A673 (cell line): ENCODE data around the gene TXNDC5. TPM values are rescaled to one million over a fixed set of nuclear protein-coding genes. Genes with fewer than 3 reads are reported as not detected.

Experiments
- BruUV-seq: library from RNA; stranded (reverse); fragments of 400-500 nt; replicated peaks from 2 replicates; lab custom pipeline; 2021; lab: Mats Ljungman, UMichigan
- CTCF ChIA-PET: fragments of 300-600 bp; sonication (Branson Sonifier 250); formaldehyde crosslinking; loops from one replicate; lab custom pipeline; 2022; ENCODE audit warnings: antibody characterized with exemption; lab: Charles Lee
- POLR2A ChIA-PET: fragments of 300-600 bp; sonication (Branson Sonifier 250); formaldehyde crosslinking; loops from one replicate; lab custom pipeline; 2022; ENCODE audit warnings: antibody characterized with exemption; ENCODE audit not compliant: low non-redundant PET; lab: Charles Lee
- DNase-seq: peaks from one replicate; pipeline ENCODE4 v3.0.0-alpha.2; 2015; ENCODE audit warnings: low spot score
- H3K27ac ChIP-seq: fragments of 200-600 bp; sonication (generic); 2 replicates; pipeline ENCODE4 v1.5.1; 2016; ENCODE audit warnings: mixed run types, low read depth, mild to moderate bottlenecking, mixed read lengths, antibody characterized with exemption, low read length; ENCODE audit not compliant: poor library complexity, severe bottlenecking
- H3K27me3 ChIP-seq: fragments of 200-600 bp; sonication (generic); replicated peaks from 2 replicates; pipeline ENCODE4 v1.6.1; 2017; ENCODE audit warnings: mixed run types, low read depth, mild to moderate bottlenecking, mixed read lengths, antibody characterized with exemption, low read length; ENCODE audit not compliant: insufficient read depth, poor library complexity
- H3K36me3 ChIP-seq: fragments of 200-600 bp; sonication (generic); 2 replicates; pipeline ENCODE4 v1.6.1; 2016; ENCODE audit warnings: mixed run types, mild to moderate bottlenecking, mixed read lengths, antibody characterized with exemption, low read length; ENCODE audit not compliant: insufficient read depth, poor library complexity, severe bottlenecking
- H3K4me1 ChIP-seq: fragments of 200-600 bp; sonication (generic); 2 replicates; pipeline ENCODE4 v1.6.1; 2017; ENCODE audit warnings: mixed run types, mild to moderate bottlenecking, mixed read lengths, antibody characterized with exemption, low read length; ENCODE audit not compliant: insufficient read depth, poor library complexity, severe bottlenecking
- H3K4me3 ChIP-seq: fragments of 200-600 bp; sonication (generic); 2 replicates; pipeline ENCODE4 v1.5.1; 2016; ENCODE audit warnings: low read depth, mixed run types, mild to moderate bottlenecking, mixed read lengths, low read length; ENCODE audit not compliant: poor library complexity, severe bottlenecking
- H3K9me3 ChIP-seq: fragments of 200-600 bp; sonication (generic); 2 replicates; pipeline ENCODE4 v1.6.1; 2016; ENCODE audit warnings: mixed run types, low read depth, mild to moderate bottlenecking, mixed read lengths, antibody characterized with exemption, low read length; ENCODE audit not compliant: poor library complexity, severe bottlenecking
- EZH2 ChIP-seq: fragments of 200-600 bp; sonication (generic); IDR thresholded peaks from 2 replicates; pipeline ENCODE4 v1.6.1; 2017; ENCODE audit warnings: borderline replicate concordance, low read depth, mild to moderate bottlenecking, mixed read lengths, antibody characterized with exemption, low read length; ENCODE audit not compliant: poor library complexity, severe bottlenecking
- intact Hi-C: fragments of 100-400 bp; cut with micrococcal nuclease; formaldehyde crosslinking; loops from one replicate; pipeline ENCODE4 v1.10.0; 2022; ENCODE audit not compliant: unreplicated experiment
- total RNA-seq: library from RNA; stranded (reverse); gene quantifications from 2 replicates; pipeline ENCODE4 v1.2.3, GENCODE V29; 2021
- TF ChIP-seq, protein P1 (sequence below): fragments of 300-800, 200-600 bp; sonication (generic); conservative IDR thresholded peaks from 2 replicates; pipeline ENCODE4 v1.5.1; 2017; ENCODE audit warnings: low read depth, mild to moderate bottlenecking, antibody characterized with exemption, low read length, moderate library complexity, mixed read lengths

The TXNDC5 gene
- total RNA-seq, 1 experiment from 2014 or later, result 134 TPM

DNA sequence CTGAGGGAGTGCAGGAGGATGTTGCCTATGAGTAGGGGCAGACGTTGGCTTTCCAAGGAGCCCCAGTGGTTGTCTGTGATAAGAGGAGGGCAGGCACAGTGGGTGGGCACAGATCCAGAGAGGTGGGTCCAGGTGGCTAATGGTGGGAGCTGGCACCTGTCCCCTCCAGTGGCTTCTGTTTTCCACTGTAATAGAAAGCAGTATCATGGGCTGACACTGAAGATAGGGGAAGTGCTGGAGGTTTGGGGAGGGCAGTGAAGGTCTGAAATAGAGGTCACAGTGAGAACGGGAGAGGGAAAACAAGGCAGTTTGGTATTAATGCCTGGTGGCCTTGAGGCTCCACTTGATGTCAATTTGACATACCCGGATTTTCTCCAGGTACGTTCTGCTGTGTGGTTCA lies 10.5 kb upstream of the TXNDC5 start:
- ChIA-PET POLR2A (no interaction called here), CTCF (no interaction called here)
- no peaks in the 10 kb centered on the region for H3K36me3 ChIP-seq
- BruUV-seq, result no TSS peak
- intact Hi-C loops, result no loop called here
- H3K27ac ChIP-seq, result no peak overlapping the region
- no peak for DNase-seq
- no peaks in the 10 kb centered on the region for H3K9me3 ChIP-seq
- TF ChIP-seq, protein P1, sequence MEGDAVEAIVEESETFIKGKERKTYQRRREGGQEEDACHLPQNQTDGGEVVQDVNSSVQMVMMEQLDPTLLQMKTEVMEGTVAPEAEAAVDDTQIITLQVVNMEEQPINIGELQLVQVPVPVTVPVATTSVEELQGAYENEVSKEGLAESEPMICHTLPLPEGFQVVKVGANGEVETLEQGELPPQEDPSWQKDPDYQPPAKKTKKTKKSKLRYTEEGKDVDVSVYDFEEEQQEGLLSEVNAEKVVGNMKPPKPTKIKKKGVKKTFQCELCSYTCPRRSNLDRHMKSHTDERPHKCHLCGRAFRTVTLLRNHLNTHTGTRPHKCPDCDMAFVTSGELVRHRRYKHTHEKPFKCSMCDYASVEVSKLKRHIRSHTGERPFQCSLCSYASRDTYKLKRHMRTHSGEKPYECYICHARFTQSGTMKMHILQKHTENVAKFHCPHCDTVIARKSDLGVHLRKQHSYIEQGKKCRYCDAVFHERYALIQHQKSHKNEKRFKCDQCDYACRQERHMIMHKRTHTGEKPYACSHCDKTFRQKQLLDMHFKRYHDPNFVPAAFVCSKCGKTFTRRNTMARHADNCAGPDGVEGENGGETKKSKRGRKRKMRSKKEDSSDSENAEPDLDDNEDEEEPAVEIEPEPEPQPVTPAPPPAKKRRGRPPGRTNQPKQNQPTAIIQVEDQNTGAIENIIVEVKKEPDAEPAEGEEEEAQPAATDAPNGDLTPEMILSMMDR, result no peak
- no peaks in the 10 kb centered on the region for H3K27me3 ChIP-seq
- no peak overlapping the region for H3K4me3 ChIP-seq
- no peaks in the 10 kb centered on the region for H3K4me1 ChIP-seq

- Histone ChIP-seq H3K9me3 (no peaks in the 10 kb centered on the region), H3K27ac (no peak overlapping the region), H3K4me1 (no peaks in the 10 kb centered on the region), H3K36me3 (no peaks in the 10 kb centered on the region), H3K27me3 (no peaks in the 10 kb centered on the region), H3K4me3 (no peak overlapping the region)
- no peak for DNase-seq
- intact Hi-C loops, result no loop called here
- TF ChIP-seq, protein P1, result no peak
- no peak for TF ChIP-seq EZH2
- BruUV-seq, result no TSS peak
- ChIA-PET POLR2A (no interaction called here), CTCF (no interaction called here)
These were observed 9.8 kb upstream of the TXNDC5 start for GRCh38 chr6:7920425-7920824.

DNA sequence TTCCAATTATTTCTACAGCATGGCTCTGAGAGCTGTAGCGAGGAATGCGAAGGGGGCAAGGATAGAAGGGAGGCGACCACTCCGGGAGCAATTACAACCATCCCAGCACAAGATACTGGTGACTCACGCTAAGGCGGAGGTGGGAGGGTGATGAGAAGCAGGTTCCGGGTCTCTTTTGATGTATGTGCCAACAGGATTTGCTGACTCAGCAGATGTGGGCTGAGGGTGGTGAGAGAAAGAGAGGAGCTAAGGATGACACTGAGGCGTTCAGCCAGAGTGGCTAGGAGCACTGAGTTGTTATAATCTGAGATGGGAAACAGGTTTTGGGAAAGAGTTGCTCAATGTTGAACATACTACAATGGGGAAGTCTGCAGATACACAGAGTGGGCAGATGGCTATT lies 9.3 kb upstream of the TXNDC5 start:
- no peaks in the 10 kb centered on the region for H3K9me3 ChIP-seq
- H3K27me3 ChIP-seq, result no peaks in the 10 kb centered on the region
- H3K27ac ChIP-seq, result no peak overlapping the region
- TF ChIP-seq, protein P1, result no peak
- no peak for TF ChIP-seq EZH2
- no peak overlapping the region for H3K4me3 ChIP-seq
- ChIA-PET CTCF (no interaction called here), POLR2A (no interaction called here)
- H3K4me1 ChIP-seq, result no peaks in the 10 kb centered on the region
- no TSS peak for BruUV-seq
- intact Hi-C loops, result no loop called here
- H3K36me3 ChIP-seq, result no peaks in the 10 kb centered on the region
- DNase-seq, result peak; percentile 25
